ENCODE measurements around the gene SPSB2. TPM values are rescaled to one million over a fixed set of nuclear protein-coding genes. Genes with fewer than 3 reads are reported as not detected.
"Not testable (repeated sequence)": the region's sequence is repeated elsewhere in the genome, so short reads cannot be mapped to it uniquely, and the experiment has no call there.

SPSB2 gene
- total and polyA plus RNA-seq, 2 experiments from 2014 or later = 4.4 to 4.8 TPM

- no peak overlapping the region for H3K9ac ChIP-seq
- WGBS, 2 experiments (ENCODE audit: low coverage in 1 of 2, low lambda C conversion rate in 2 of 2, missing lambda C conversion rate in 2 of 2) = 80 to 91% methylated on average over 2 of the region's 2 CpGs
- H3K4me3 ChIP-seq = no peak overlapping the region
- no peaks in the 10 kb centered on the region for H3K9me3 ChIP-seq (ENCODE audit: low read depth)
- H3K4me1 ChIP-seq (ENCODE audit: insufficient read depth) = peaks cover 10% of the 10 kb centered on the region; the same call in 1 of the 2 replicates
- no peaks in the 10 kb centered on the region for H3K79me2 ChIP-seq (ENCODE audit: insufficient read depth)
- no peak for DNase-seq
- H2AFZ ChIP-seq = no peak overlapping the region
- no peaks in the 10 kb centered on the region for H3K9me2 ChIP-seq (ENCODE audit: insufficient read depth)
- peaks cover 20% of the 10 kb centered on the region for H3F3A ChIP-seq (ENCODE audit: insufficient read depth)
- in situ Hi-C loops (cut with MboI) = no loop called here
- no peaks in the 10 kb centered on the region for H3K27me3 ChIP-seq (replicated peaks; ENCODE audit: insufficient read depth)
- no peaks in the 10 kb centered on the region for H4K20me1 ChIP-seq (ENCODE audit: insufficient read depth)
- no peak for TF ChIP-seq EZH2phosphoT487 (IDR thresholded peaks at IDR 0.05; ENCODE audit: insufficient read depth, low read depth)
- no peak for TF ChIP-seq EZH2 (IDR thresholded peaks at IDR 0.05; ENCODE audit: insufficient read depth, poor library complexity, severe bottlenecking)
- no peaks in the 10 kb centered on the region; the same call in 1 of the 2 replicates for H3K36me3 ChIP-seq (ENCODE audit: low read depth)
- H3K4me2 ChIP-seq (ENCODE audit: unreplicated experiment) = no peak overlapping the region
- no peak overlapping the region for H3K27ac ChIP-seq
These were observed 15.3 kb upstream of the SPSB2 start for GRCh38 chr12:6888360-6888759.

GRCh38 chr12:6887460-6887859, 14.4 kb upstream of the SPSB2 start:
- WGBS, 2 experiments (ENCODE audit: low coverage in 1 of 2, low lambda C conversion rate in 2 of 2, missing lambda C conversion rate in 2 of 2) = 92 to 94% methylated on average over 8 of the region's 8 CpGs

GRCh38 chr12:6886206-6886999, 13.3 kb upstream of the SPSB2 start:
- 85 to 92% methylated on average over 11 to 13 of the region's 15 CpGs for whole genome bisulfite sequencing, 2 experiments (ENCODE audit: low coverage in 1 of 2, low lambda C conversion rate in 2 of 2, missing lambda C conversion rate in 2 of 2)
- H4K20me1 ChIP-seq (ENCODE audit: insufficient read depth); H3K4me3 ChIP-seq; in situ Hi-C loops (cut with MboI); H3K9ac ChIP-seq; H3K9me2 ChIP-seq (ENCODE audit: insufficient read depth); H3K79me2 ChIP-seq (ENCODE audit: insufficient read depth); H3K27ac ChIP-seq; H3K4me2 ChIP-seq (ENCODE audit: unreplicated experiment); H3K9me3 ChIP-seq (ENCODE audit: low read depth); H3K4me1 ChIP-seq (ENCODE audit: insufficient read depth); H2AFZ ChIP-seq; H3K27me3 ChIP-seq (replicated peaks; ENCODE audit: insufficient read depth); H3K36me3 ChIP-seq (ENCODE audit: low read depth); DNase-seq: not testable (repeated sequence)
- peaks cover 17% of the 10 kb centered on the region for H3F3A ChIP-seq (ENCODE audit: insufficient read depth)

More at GRCh38 chr12:6887460-6887859, 14.4 kb upstream of the SPSB2 start:
- H3K4me2 ChIP-seq (ENCODE audit: unreplicated experiment) = no peak overlapping the region
- no peak overlapping the region for H3K4me3 ChIP-seq
- H3K9me3 ChIP-seq (ENCODE audit: low read depth) = no peaks in the 10 kb centered on the region
- H3K4me1 ChIP-seq (ENCODE audit: insufficient read depth) = peaks cover 10% of the 10 kb centered on the region; the same call in 1 of the 2 replicates
- H3K9me2 ChIP-seq (ENCODE audit: insufficient read depth) = no peaks in the 10 kb centered on the region
- H3F3A ChIP-seq (ENCODE audit: insufficient read depth) = peaks cover 20% of the 10 kb centered on the region
- no peak overlapping the region for H3K9ac ChIP-seq
- in situ Hi-C loops (cut with MboI) = no loop called here
- H3K36me3 ChIP-seq (ENCODE audit: low read depth) = no peaks in the 10 kb centered on the region; the same call in 1 of the 2 replicates
- TF ChIP-seq EZH2 (IDR thresholded peaks at IDR 0.05; ENCODE audit: insufficient read depth, poor library complexity, severe bottlenecking) (no peak), EZH2phosphoT487 (IDR thresholded peaks at IDR 0.05; ENCODE audit: insufficient read depth, low read depth) (no peak)
- DNase-seq = no peak
- H3K27ac ChIP-seq = no peak overlapping the region
- no peaks in the 10 kb centered on the region for H3K79me2 ChIP-seq (ENCODE audit: insufficient read depth)
- H2AFZ ChIP-seq = no peak overlapping the region
- H3K27me3 ChIP-seq (replicated peaks; ENCODE audit: insufficient read depth) = no peaks in the 10 kb centered on the region
- no peaks in the 10 kb centered on the region for H4K20me1 ChIP-seq (ENCODE audit: insufficient read depth)

GRCh38 chr12:6884539-6884938, 11.4 kb upstream of the SPSB2 start:
- Histone ChIP-seq H3K4me2 (ENCODE audit: unreplicated experiment) (no peak overlapping the region), H3K27me3 (replicated peaks; ENCODE audit: insufficient read depth) (no peaks in the 10 kb centered on the region), H3F3A (ENCODE audit: insufficient read depth) (0 out of 2 replicates have a peak, but pooled peaks cover 4% of the 10 kb centered on the region), H2AFZ (no peak overlapping the region), H3K9me3 (ENCODE audit: low read depth) (no peaks in the 10 kb centered on the region), H3K36me3 (ENCODE audit: low read depth) (no peaks in the 10 kb centered on the region; the same call in 1 of the 2 replicates), H3K27ac (no peak overlapping the region), H3K9me2 (ENCODE audit: insufficient read depth) (no peaks in the 10 kb centered on the region), H3K4me1 (ENCODE audit: insufficient read depth) (no peaks in the 10 kb centered on the region), H3K9ac (no peak overlapping the region), H3K4me3 (no peak overlapping the region), H4K20me1 (ENCODE audit: insufficient read depth) (no peaks in the 10 kb centered on the region), H3K79me2 (ENCODE audit: insufficient read depth) (no peaks in the 10 kb centered on the region)
- in situ Hi-C loops (cut with MboI) = no loop called here
- DNase-seq = no peak
- WGBS, 2 experiments (ENCODE audit: low coverage in 1 of 2, low lambda C conversion rate in 2 of 2, missing lambda C conversion rate in 2 of 2) = 71 to 79% methylated on average over 22 of the region's 22 CpGs
- no peak for TF ChIP-seq EZH2phosphoT487 (IDR thresholded peaks at IDR 0.05; ENCODE audit: insufficient read depth, low read depth)

Data from GM23248 (cell line).